GM21723 (cell line): ENCODE results near the gene PCBD2.
"Not testable (repeated sequence)": the region's sequence is repeated elsewhere in the genome, so short reads cannot be mapped to it uniquely, and the experiment has no call there.

Source experiments
- ATAC-seq: cut with Tn5 transposase; IDR thresholded peaks from one replicate; pipeline ENCODE4 v1.9.1; 2021; ENCODE audit warnings: mild to moderate bottlenecking, moderate library complexity; ENCODE audit not compliant: unreplicated experiment

PCBD2 gene

GRCh38 chr5:134957920-134958608 is 53.1 kb downstream of the PCBD2 start:
- no peak for ATAC-seq

- ATAC-seq: no peak
Observed at GRCh38 chr5:134958755-134959154, 53.8 kb downstream of the PCBD2 start.

- ATAC-seq: no peak
Observed at GRCh38 chr5:134963098-134963497, 58.2 kb downstream of the PCBD2 start.

- ATAC-seq: no peak
Observed at GRCh38 chr5:134964359-134965270, 59.7 kb downstream of the PCBD2 start.

- ATAC-seq: no peak
Observed at GRCh38 chr5:134965271-134965825, 60.4 kb downstream of the PCBD2 start.

GRCh38 chr5:134967607-134968006 is 62.7 kb downstream of the PCBD2 start, which contains the start of gene CATSPER3:
CATSPER3 (plus strand) TSS chr5:134967907; CDS start chr5:134967992, 85 bp downstream.
- ATAC-seq: no peak

- ATAC-seq: no peak
Observed at GRCh38 chr5:134968055-134968454, 63.1 kb downstream of the PCBD2 start.

- ATAC-seq: no peak
Observed at GRCh38 chr5:134969166-134969565, 64.2 kb downstream of the PCBD2 start.

- no peak for ATAC-seq
Observed at GRCh38 chr5:134975078-134975715, 70.3 kb downstream of the PCBD2 start.

GRCh38 chr5:134975843-134976242 is 70.9 kb downstream of the PCBD2 start:
- no peak for ATAC-seq

- ATAC-seq: no peak
Observed at GRCh38 chr5:134976841-134977240, 71.9 kb downstream of the PCBD2 start.

- ATAC-seq: no peak
Observed at GRCh38 chr5:134979416-134979815, 74.5 kb downstream of the PCBD2 start.

GRCh38 chr5:134982230-134982629 is 77.3 kb downstream of the PCBD2 start:
- ATAC-seq: no peak

- no peak for ATAC-seq
Observed at GRCh38 chr5:134989266-134989830, 84.4 kb downstream of the PCBD2 start.

- not testable (repeated sequence) for ATAC-seq
Observed at GRCh38 chr5:134990183-134990582, 85.3 kb downstream of the PCBD2 start.

- ATAC-seq: no peak
Observed at GRCh38 chr5:134992148-134992547, 87.2 kb downstream of the PCBD2 start.

GRCh38 chr5:134993161-134993560 is 88.2 kb downstream of the PCBD2 start:
- no peak for ATAC-seq

- ATAC-seq: no peak
Observed at GRCh38 chr5:134994560-134995156, 89.7 kb downstream of the PCBD2 start.

- no peak for ATAC-seq
Observed at GRCh38 chr5:134995850-134996402, 91.0 kb downstream of the PCBD2 start.

GRCh38 chr5:134997015-134997414 is 92.1 kb downstream of the PCBD2 start:
- ATAC-seq: no peak
